GM21723 (cell line): ENCODE measurements around the gene IFI27.
"Not testable (repeated sequence)": the region's sequence is repeated elsewhere in the genome, so short reads cannot be mapped to it uniquely, and the experiment has no call there.

Experiments used
- ATAC-seq: cut with Tn5 transposase; IDR thresholded peaks from one replicate; pipeline ENCODE4 v1.9.1; 2021; ENCODE audit warnings: mild to moderate bottlenecking, moderate library complexity; ENCODE audit not compliant: unreplicated experiment

The IFI27 gene

GRCh38 chr14:94152676-94153075 lies 42.1 kb downstream of the IFI27 start:
- ATAC-seq: no peak

GRCh38 chr14:94153750-94154342 lies 43.3 kb downstream of the IFI27 start:
- ATAC-seq: no peak

GRCh38 chr14:94156143-94156542 lies 45.6 kb downstream of the IFI27 start:
- not testable (repeated sequence) for ATAC-seq

GRCh38 chr14:94157197-94157596 lies 46.7 kb downstream of the IFI27 start:
- no peak for ATAC-seq

- no peak for ATAC-seq
These were observed 47.8 kb downstream of the IFI27 start for GRCh38 chr14:94158239-94158883.

GRCh38 chr14:94161058-94161457 lies 50.5 kb downstream of the IFI27 start:
- no peak for ATAC-seq

GRCh38 chr14:94161981-94162380 lies 51.4 kb downstream of the IFI27 start:
- ATAC-seq: no peak

- ATAC-seq: no peak
These were observed 51.9 kb downstream of the IFI27 start for GRCh38 chr14:94162466-94162865.

- no peak for ATAC-seq
These were observed 53.3 kb downstream of the IFI27 start for GRCh38 chr14:94163796-94164195.

- no peak for ATAC-seq
These were observed 54.3 kb downstream of the IFI27 start for GRCh38 chr14:94164685-94165431.

GRCh38 chr14:94165744-94166143 lies 55.2 kb downstream of the IFI27 start:
- ATAC-seq: no peak
